Measurements from ENCODE around the gene RSPO4. TPM values are rescaled to one million over a fixed set of nuclear protein-coding genes. Genes with fewer than 3 reads are reported as not detected.

RSPO4 gene
- total and polyA plus RNA-seq, 9 of the 15 experiments (the other 6 are each of a cell fraction or from before 2014, with no cell fraction given): 0.04 to 0.34 TPM; not detected in 7

DNA sequence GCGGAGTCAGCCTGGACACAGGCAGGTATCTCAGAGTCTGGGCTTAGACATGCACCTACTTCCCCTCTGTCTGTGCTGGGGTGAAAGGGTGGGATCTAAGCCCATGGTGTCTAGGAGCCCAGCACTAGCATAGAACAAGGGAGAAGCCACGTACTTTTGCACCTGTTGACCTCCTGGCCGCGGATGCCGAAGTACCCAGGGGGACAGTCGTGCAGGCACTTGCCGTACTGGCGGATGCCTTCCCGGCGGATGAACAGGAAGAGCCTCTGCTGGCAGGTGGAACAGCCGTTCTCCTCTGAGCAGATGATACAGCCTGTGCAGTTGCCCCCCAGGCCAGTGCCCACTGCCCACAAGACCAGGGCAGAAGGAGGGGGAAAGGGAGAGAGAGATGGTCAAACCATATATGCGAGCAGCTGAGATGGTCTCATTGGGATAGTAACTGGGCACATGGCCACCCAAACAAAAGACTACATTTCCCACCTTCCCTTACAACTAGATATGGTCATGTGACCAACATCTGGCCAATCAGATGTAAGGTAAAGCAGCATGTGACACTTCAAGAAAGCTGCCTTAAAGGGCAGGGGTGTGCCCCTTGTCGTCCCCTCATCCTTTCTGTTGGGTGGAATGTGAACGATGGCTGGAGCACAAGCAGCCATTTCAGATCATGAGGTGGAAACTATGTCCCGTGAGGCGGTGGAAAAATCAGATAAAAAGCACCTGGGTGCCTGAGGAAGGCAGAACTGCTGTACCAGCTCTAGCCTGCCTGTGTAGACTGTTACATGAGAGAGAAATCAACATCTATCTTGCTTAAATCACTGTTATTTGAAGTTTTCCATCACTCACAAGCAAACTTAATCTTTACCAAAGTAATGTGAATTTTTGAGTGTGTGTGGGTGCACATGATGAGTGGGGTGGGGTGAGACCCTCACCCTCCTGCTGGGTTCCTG, 34.0 kb downstream of the RSPO4 start (continued):
- TF ChIP-seq, protein P1, sequence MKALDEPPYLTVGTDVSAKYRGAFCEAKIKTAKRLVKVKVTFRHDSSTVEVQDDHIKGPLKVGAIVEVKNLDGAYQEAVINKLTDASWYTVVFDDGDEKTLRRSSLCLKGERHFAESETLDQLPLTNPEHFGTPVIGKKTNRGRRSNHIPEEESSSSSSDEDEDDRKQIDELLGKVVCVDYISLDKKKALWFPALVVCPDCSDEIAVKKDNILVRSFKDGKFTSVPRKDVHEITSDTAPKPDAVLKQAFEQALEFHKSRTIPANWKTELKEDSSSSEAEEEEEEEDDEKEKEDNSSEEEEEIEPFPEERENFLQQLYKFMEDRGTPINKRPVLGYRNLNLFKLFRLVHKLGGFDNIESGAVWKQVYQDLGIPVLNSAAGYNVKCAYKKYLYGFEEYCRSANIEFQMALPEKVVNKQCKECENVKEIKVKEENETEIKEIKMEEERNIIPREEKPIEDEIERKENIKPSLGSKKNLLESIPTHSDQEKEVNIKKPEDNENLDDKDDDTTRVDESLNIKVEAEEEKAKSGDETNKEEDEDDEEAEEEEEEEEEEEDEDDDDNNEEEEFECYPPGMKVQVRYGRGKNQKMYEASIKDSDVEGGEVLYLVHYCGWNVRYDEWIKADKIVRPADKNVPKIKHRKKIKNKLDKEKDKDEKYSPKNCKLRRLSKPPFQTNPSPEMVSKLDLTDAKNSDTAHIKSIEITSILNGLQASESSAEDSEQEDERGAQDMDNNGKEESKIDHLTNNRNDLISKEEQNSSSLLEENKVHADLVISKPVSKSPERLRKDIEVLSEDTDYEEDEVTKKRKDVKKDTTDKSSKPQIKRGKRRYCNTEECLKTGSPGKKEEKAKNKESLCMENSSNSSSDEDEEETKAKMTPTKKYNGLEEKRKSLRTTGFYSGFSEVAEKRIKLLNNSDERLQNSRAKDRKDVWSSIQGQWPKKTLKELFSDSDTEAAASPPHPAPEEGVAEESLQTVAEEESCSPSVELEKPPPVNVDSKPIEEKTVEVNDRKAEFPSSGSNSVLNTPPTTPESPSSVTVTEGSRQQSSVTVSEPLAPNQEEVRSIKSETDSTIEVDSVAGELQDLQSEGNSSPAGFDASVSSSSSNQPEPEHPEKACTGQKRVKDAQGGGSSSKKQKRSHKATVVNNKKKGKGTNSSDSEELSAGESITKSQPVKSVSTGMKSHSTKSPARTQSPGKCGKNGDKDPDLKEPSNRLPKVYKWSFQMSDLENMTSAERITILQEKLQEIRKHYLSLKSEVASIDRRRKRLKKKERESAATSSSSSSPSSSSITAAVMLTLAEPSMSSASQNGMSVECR (CRISPR knock-in tag; IDR thresholded peaks at IDR 0.05): no peak
- TF ChIP-seq, protein P2, sequence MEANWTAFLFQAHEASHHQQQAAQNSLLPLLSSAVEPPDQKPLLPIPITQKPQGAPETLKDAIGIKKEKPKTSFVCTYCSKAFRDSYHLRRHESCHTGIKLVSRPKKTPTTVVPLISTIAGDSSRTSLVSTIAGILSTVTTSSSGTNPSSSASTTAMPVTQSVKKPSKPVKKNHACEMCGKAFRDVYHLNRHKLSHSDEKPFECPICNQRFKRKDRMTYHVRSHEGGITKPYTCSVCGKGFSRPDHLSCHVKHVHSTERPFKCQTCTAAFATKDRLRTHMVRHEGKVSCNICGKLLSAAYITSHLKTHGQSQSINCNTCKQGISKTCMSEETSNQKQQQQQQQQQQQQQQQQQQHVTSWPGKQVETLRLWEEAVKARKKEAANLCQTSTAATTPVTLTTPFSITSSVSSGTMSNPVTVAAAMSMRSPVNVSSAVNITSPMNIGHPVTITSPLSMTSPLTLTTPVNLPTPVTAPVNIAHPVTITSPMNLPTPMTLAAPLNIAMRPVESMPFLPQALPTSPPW (CRISPR knock-in tag; IDR thresholded peaks at IDR 0.05): no peak
- TF ChIP-seq KDM2B (CRISPR knock-in tag; IDR thresholded peaks at IDR 0.05) (no peak), FOXM1 (IDR thresholded peaks at IDR 0.05; ENCODE audit: low read depth) (peak; percentile 53; the same call in 1 of the 2 replicates), FOXM1 (CRISPR knock-in tag; IDR thresholded peaks at IDR 0.05; ENCODE audit: low read depth) (no peak), ASH1L (IDR thresholded peaks at IDR 0.05; ENCODE audit: borderline replicate concordance, low read depth, partially characterized antibody) (no peak), ERF (CRISPR knock-in tag; IDR thresholded peaks at IDR 0.05) (no peak), ZFPM2 (CRISPR knock-in tag; IDR thresholded peaks at IDR 0.05) (no peak), ZSCAN29 (IDR thresholded peaks at IDR 0.05) (no peak), NCOA1 (IDR thresholded peaks at IDR 0.05; ENCODE audit: low read depth) (no peak), PTBP1 (IDR thresholded peaks at IDR 0.05; ENCODE audit: low read depth, low read length) (no peak), SRSF1 (IDR thresholded peaks at IDR 0.05; ENCODE audit: low read depth, low read length) (no peak), FOXP1 (CRISPR knock-in tag; IDR thresholded peaks at IDR 0.05) (no peak), LCOR (CRISPR knock-in tag; IDR thresholded peaks at IDR 0.05) (no peak), MCM7 (IDR thresholded peaks at IDR 0.05) (no peak), FOXA3 (CRISPR knock-in tag; conservative IDR thresholded peaks at IDR 0.05 in 1 of 2, IDR thresholded peaks at IDR 0.05 in 1 of 2) (no peak), ELF4 (CRISPR knock-in tag; IDR thresholded peaks at IDR 0.05) (no peak)
- TF ChIP-seq, protein P3, sequence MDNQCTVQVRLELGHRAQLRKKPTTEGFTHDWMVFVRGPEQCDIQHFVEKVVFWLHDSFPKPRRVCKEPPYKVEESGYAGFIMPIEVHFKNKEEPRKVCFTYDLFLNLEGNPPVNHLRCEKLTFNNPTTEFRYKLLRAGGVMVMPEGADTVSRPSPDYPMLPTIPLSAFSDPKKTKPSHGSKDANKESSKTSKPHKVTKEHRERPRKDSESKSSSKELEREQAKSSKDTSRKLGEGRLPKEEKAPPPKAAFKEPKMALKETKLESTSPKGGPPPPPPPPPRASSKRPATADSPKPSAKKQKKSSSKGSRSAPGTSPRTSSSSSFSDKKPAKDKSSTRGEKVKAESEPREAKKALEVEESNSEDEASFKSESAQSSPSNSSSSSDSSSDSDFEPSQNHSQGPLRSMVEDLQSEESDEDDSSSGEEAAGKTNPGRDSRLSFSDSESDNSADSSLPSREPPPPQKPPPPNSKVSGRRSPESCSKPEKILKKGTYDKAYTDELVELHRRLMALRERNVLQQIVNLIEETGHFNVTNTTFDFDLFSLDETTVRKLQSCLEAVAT (IDR thresholded peaks at IDR 0.05): no peak
- TF ChIP-seq, protein P4, sequence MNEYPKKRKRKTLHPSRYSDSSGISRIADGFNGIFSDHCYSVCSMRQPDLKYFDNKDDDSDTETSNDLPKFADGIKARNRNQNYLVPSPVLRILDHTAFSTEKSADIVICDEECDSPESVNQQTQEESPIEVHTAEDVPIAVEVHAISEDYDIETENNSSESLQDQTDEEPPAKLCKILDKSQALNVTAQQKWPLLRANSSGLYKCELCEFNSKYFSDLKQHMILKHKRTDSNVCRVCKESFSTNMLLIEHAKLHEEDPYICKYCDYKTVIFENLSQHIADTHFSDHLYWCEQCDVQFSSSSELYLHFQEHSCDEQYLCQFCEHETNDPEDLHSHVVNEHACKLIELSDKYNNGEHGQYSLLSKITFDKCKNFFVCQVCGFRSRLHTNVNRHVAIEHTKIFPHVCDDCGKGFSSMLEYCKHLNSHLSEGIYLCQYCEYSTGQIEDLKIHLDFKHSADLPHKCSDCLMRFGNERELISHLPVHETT (CRISPR knock-in tag; conservative IDR thresholded peaks at IDR 0.05 in 1 of 2, IDR thresholded peaks at IDR 0.05 in 1 of 2): no peak
